ENCODE measurements around the gene RPRM.

GRCh38 chr2:153474876-153475435, 3.6 kb downstream of the RPRM start:
- TF ChIP-seq POLR2A (IDR thresholded peaks at IDR 0.05; ENCODE audit: low read length) (no peak), GATA1 (IDR thresholded peaks at IDR 0.05; ENCODE audit: low read depth, low read length) (no peak)
